ENCODE data around the gene GAL3ST1. TPM values are rescaled to one million over a fixed set of nuclear protein-coding genes. Genes with fewer than 3 reads are reported as not detected.

Gene GAL3ST1
- total and polyA plus RNA-seq, 2 of the 8 experiments (the other 6 are each of a cell fraction or from before 2014, with no cell fraction given) = 11.0 to 32.5 TPM

DNA sequence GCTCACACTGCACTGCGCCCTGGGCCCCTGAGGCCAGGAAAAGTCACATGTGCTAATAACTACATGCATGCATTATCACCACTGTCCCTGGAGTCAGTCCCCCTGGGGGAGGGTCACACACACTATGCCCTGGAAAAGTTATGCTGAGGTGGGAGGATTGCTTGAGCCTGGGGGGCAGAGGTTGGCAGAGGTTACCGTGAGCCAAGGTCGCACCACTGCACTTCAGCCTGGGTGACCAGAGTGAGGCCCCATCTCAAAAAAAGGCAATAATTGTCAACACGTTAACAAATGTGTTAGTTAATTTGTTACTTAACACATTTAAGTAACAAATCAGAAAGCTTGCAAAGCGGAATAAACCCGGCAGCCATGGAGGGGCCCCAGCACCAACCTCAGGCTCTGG is 14.6 kb downstream of the GAL3ST1 start:
- Histone ChIP-seq H3K27ac (ENCODE audit: low read depth, low read length) (no peak overlapping the region; the same call in 1 of the 2 replicates), H3K79me2 (ENCODE audit: control insufficient read depth in 1 of 2, insufficient read depth in 2 of 2, low read length in 2 of 2) (no peaks in the 10 kb centered on the region), H2BK20ac (ENCODE audit: low read length) (no peak overlapping the region), H3K4me3 (ENCODE audit: extremely low read depth in 1 of 4, insufficient read depth in 2 of 4, low read depth in 3 of 4, low read length in 4 of 4) (no peak overlapping the region), H2BK15ac (ENCODE audit: low read length) (peak overlapping the region; percentile 46; the same call in 1 of the 2 replicates), H3K9ac (replicated peaks in 1 of 4; ENCODE audit: extremely low read depth in 1 of 4, low read depth in 3 of 4, low read length in 3 of 4) (no peak overlapping the region), H4K91ac (replicated peaks; ENCODE audit: insufficient read length, low read length) (peak overlapping the region; percentile 93), H4K5ac (ENCODE audit: insufficient read length, low read depth, low read length) (no peak overlapping the region), H3K27me3 (replicated peaks in 1 of 4; ENCODE audit: control insufficient read depth in 3 of 4, extremely low read depth in 1 of 4, insufficient read depth in 3 of 4, low read length in 3 of 4) (no peaks in the 10 kb centered on the region), H3K23ac (ENCODE audit: insufficient read length) (no peak overlapping the region), H2BK12ac (ENCODE audit: low read depth, low read length) (peak overlapping the region; percentile 63; the same call in 1 of the 2 replicates), H3K4me1 (replicated peaks in 1 of 4; ENCODE audit: control insufficient read depth in 3 of 4, insufficient read depth in 4 of 4, low read length in 3 of 4) (peaks cover 0 to 21% (median 12%) of the 10 kb centered on the region in 4 experiments; a peak in 6 of 7 replicates), H3K23me2 (ENCODE audit: low read depth, low read length) (no peaks in the 10 kb centered on the region; the same call in 1 of the 2 replicates), H2BK120ac (replicated peaks; ENCODE audit: low read depth, low read length) (no peak overlapping the region), H3K9me3 (ENCODE audit: insufficient read depth in 2 of 2, low read depth in 1 of 2, low read length in 1 of 2) (no peaks in the 10 kb centered on the region), H3K4me2 (ENCODE audit: insufficient read depth in 1 of 2, low read depth in 2 of 2, low read length in 2 of 2) (no peak overlapping the region), H4K8ac (ENCODE audit: extremely low read depth, insufficient read depth, low read length) (0 out of 2 replicates have a peak overlapping the region, but pooled peaks have one; percentile 11), H3K18ac (ENCODE audit: extremely low read depth, low read length) (0 out of 2 replicates have a peak overlapping the region, but pooled peaks have one; percentile 7), H3K4ac (replicated peaks; ENCODE audit: insufficient read length, low read depth, low read length) (no peak overlapping the region), H3K79me1 (ENCODE audit: low read depth, low read length) (no peaks in the 10 kb centered on the region), H4K20me1 (replicated peaks in 1 of 2; ENCODE audit: control insufficient read depth in 1 of 2, insufficient read depth in 2 of 2, low read length in 2 of 2) (peaks cover 0 to 2% of the 10 kb centered on the region in 2 experiments), H2BK5ac (ENCODE audit: low read depth, low read length) (peak overlapping the region; percentile 40; the same call in 1 of the 2 replicates), H3K36me3 (ENCODE audit: control insufficient read depth in 2 of 4, insufficient read depth in 4 of 4, low read length in 3 of 4) (peaks cover 0 to 6% (median 0%) of the 10 kb centered on the region in 4 experiments; a peak in 1 of 8 replicates), H2AFZ (ENCODE audit: low read length) (no peak overlapping the region), H3K14ac (ENCODE audit: insufficient read length) (no peak overlapping the region), H2AK5ac (ENCODE audit: low read depth, low read length) (no peak overlapping the region), H3K56ac (replicated peaks; ENCODE audit: insufficient read length, low read depth, low read length) (no peak overlapping the region)
- FAIRE-seq = no peak
- ChIA-PET CTCF (ENCODE audit: partially characterized antibody) (interaction anchor here (1.2 to 1.6 kb wide), 2 partner anchors 11 to 195 kb away, joined by 3 read pairs; no protein-coding TSS in a partner anchor), POLR2A (ENCODE audit: partially characterized antibody) (no interaction called here)
- no peak for DNase-seq (ENCODE audit: low read depth in 1 of 2, low spot score in 2 of 2)
- 90% methylated on average over 6 of the region's 6 CpGs; no CpG with 5 or more reads in 1 of the 2 experiments for WGBS, 2 experiments (ENCODE audit: extremely low coverage in 1 of 2, insufficient coverage in 1 of 2, insufficient read length in 1 of 2, insufficient replicate concordance in 2 of 2, low coverage in 1 of 2, low lambda C conversion rate in 2 of 2, missing lambda C conversion rate in 1 of 2)
- TF ChIP-seq BCL11A (IDR thresholded peaks at IDR 0.05; ENCODE audit: low read depth in 2 of 2, low read length in 2 of 2) (no peak), CBX5 (IDR thresholded peaks at IDR 0.05; ENCODE audit: low read depth, low read length) (no peak), SIN3A (conservative IDR thresholded peaks at IDR 0.05 in 1 of 2, IDR thresholded peaks at IDR 0.05 in 1 of 2; ENCODE audit: low read depth in 1 of 2, low read length in 2 of 2) (no peak), SIRT6 (IDR thresholded peaks at IDR 0.05; ENCODE audit: low read length) (no peak), BRCA1 (IDR thresholded peaks at IDR 0.05; ENCODE audit: low read depth, low read length) (no peak), KDM5A (IDR thresholded peaks at IDR 0.05; ENCODE audit: low read length) (no peak), CREB1 (IDR thresholded peaks at IDR 0.05) (no peak), TBP (IDR thresholded peaks at IDR 0.05; ENCODE audit: low read depth, low read length) (no peak), POLR2AphosphoS5 (IDR thresholded peaks at IDR 0.05; ENCODE audit: low read depth, low read length) (no peak), EGR1 (IDR thresholded peaks at IDR 0.05; ENCODE audit: borderline replicate concordance, low read depth, low read length) (no peak), JUN (IDR thresholded peaks at IDR 0.05; ENCODE audit: low read depth, low read length) (no peak), NRF1 (IDR thresholded peaks at IDR 0.05; ENCODE audit: low read depth, low read length) (no peak), RAD21 (IDR thresholded peaks at IDR 0.05 in 1 of 2, conservative IDR thresholded peaks at IDR 0.05 in 1 of 2; ENCODE audit: low read depth in 2 of 2, low read length in 2 of 2) (no peak)
- TF ChIP-seq, protein P1, sequence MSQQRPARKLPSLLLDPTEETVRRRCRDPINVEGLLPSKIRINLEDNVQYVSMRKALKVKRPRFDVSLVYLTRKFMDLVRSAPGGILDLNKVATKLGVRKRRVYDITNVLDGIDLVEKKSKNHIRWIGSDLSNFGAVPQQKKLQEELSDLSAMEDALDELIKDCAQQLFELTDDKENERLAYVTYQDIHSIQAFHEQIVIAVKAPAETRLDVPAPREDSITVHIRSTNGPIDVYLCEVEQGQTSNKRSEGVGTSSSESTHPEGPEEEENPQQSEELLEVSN (IDR thresholded peaks at IDR 0.05) = no peak

All from H1 (cell line).